Adrenal gland (tissue), 12 donors: ENCODE data around the gene KCNK15. TPM values are rescaled to one million over a fixed set of nuclear protein-coding genes. Genes with fewer than 3 reads are reported as not detected.

ENCODE experiments used
- DNase-seq, 7 donors: peaks; one replicate each; pipeline ENCODE4 v3.0.0-alpha.2; 2019 to 2020
- H3K27ac ChIP-seq, 5 donors: fragments of 200-600 bp; sonication (generic) in 4 of 5; 1 replicate in 3 of 5; 2 replicates in 2 of 5; pipeline versions ENCODE4 v1.5.1 to v1.8.0; 2016 to 2020; ENCODE audit warnings: mild to moderate bottlenecking in 1 of 5
- H3K27me3 ChIP-seq: fragments of 200-600 bp; 2 replicates; pipeline ENCODE4 v1.8.0; 2021
- H3K36me3 ChIP-seq, 2 donors: fragments of 200-600 bp; replicated peaks in 1 of 2; 1 replicate in 1 of 2; 2 replicates in 1 of 2; pipeline versions ENCODE4 v1.5.1 to v1.8.0; 2018 to 2022
- H3K4me1 ChIP-seq, 2 donors: fragments of 200-600 bp; replicated peaks in 1 of 2; 1 replicate in 1 of 2; 2 replicates in 1 of 2; pipeline versions ENCODE4 v1.5.1 to v1.8.0; 2018 to 2021
- H3K4me3 ChIP-seq, 4 donors: fragments of 200-600 bp; sonication (generic) in 3 of 4; one replicate each; pipeline ENCODE4 v1.5.1; 2016 to 2018
- H3K9me3 ChIP-seq, 3 donors: fragments of 200-600 bp; sonication (generic) in 1 of 3; replicated peaks in 1 of 3; 1 replicate in 2 of 3; 2 replicates in 1 of 3; pipeline versions ENCODE4 v1.5.1 to v1.8.0; 2016 to 2021
- CTCF ChIP-seq, 6 experiments: fragments of 450-650 bp in 4 of 6; fragments of 200-600 bp in 2 of 6; sonication (generic) in 1 of 6; IDR thresholded peaks; 1 replicate in 5 of 6; 2 replicates in 1 of 6; pipeline versions ENCODE4 v1.5.1 to v1.8.0; 2016 to 2021; ENCODE audit warnings: antibody characterized with exemption in 6 of 6, mild to moderate bottlenecking in 2 of 6, moderate library complexity in 1 of 6
- POLR2A ChIP-seq, 2 donors: fragments of 450-650 bp; IDR thresholded peaks; one replicate each; pipeline ENCODE4 v1.6.1; 2017; ENCODE audit warnings: antibody characterized with exemption in 2 of 2, mild to moderate bottlenecking in 2 of 2, moderate library complexity in 1 of 2
- WGBS, 4 donors: extraction: QIAGEN DNeasy Blood & Tissue Kit in 2 of 4; methylation state at CpG; one replicate each; pipeline versions ENCODE4 v1.1.5 to v1.1.7; 2013 to 2017; 5-methylcytosine and 5-hydroxymethylcytosine counted together
- intact Hi-C, 2 donors: fragments of 100-400 bp; cut with DNase I; formaldehyde crosslinking; loops; one replicate each; pipeline versions ENCODE4 v1.14.1 to v1.15.0; 2022 to 2023
- polyA plus RNA-seq, 3 donors: library from polyadenylated mRNA; stranded (reverse); fragments of 200-250 nt in 2 of 3; fragments of 350-450 nt in 1 of 3; fragmentation: Illumina TruSeq in 1 of 3; extraction: RNeasy Lipid Tissue Mini Kit (QIAGEN cat#74804) in 1 of 3; gene quantifications; one replicate each; pipeline ENCODE4 v1.2.3, GENCODE V29; 2013 to 2014
- total RNA-seq, 9 donors: library from RNA; depleted of rRNA in 4 of 9; stranded (reverse); fragments of >200 nt in 4 of 9; fragments of 120-200 nt in 1 of 9; fragmentation: NEBNext Ultra II Directional in 1 of 9; extraction: Animal tissue kit (Norgen Biotek cat#: 25700) in 1 of 9; gene quantifications; one replicate each; pipeline versions ENCODE4 v1.1.0 to v1.2.4, GENCODE V29; 2013 to 2023
- donor health status: healthy with polysubstance abuse.
- donor health status: Bipolar disorder and iron deficiency.
- donor health status: DM: yes; HTN: yes; CAD: no.
- donor health status: DM: no; HTN: no; CAD: no.
- donor health status: DM: no; HTN: no; CAD: no.
- donor health status: DM: yes; HTN: yes; CAD: no.

The KCNK15 gene
- total and polyA plus RNA-seq, 12 donors, result 0.42 to 11.0 (median 1.4) TPM

GRCh38 chr20:44756956-44757355, 11.3 kb downstream of the KCNK15 start:
- intact Hi-C loops, result no loop called here
- Histone ChIP-seq H3K9me3 (no peaks in the 10 kb centered on the region), H3K4me1 (no peaks in the 10 kb centered on the region), H3K4me3 (no peak overlapping the region), H3K27ac (no peak overlapping the region), H3K27me3 (no peaks in the 10 kb centered on the region), H3K36me3 (no peaks in the 10 kb centered on the region)
- DNase-seq, result no peak
- TF ChIP-seq POLR2A (IDR thresholded peaks at IDR 0.05), result no peak
- no peak for TF ChIP-seq CTCF (IDR thresholded peaks at IDR 0.05)
- 93 to 100% (median 96%) methylated on average over 3 to 5 of the region's 5 CpGs for WGBS, 4 donors

- Histone ChIP-seq H3K4me1 (no peaks in the 10 kb centered on the region), H3K27me3 (no peaks in the 10 kb centered on the region), H3K27ac (no peak overlapping the region), H3K36me3 (no peaks in the 10 kb centered on the region), H3K9me3 (no peaks in the 10 kb centered on the region), H3K4me3 (no peak overlapping the region)
- no peak for DNase-seq
- TF ChIP-seq POLR2A (IDR thresholded peaks at IDR 0.05) (no peak), CTCF (IDR thresholded peaks at IDR 0.05) (no peak)
- intact Hi-C loops, result no loop called here
- 58 to 64% (median 58%) methylated on average over 7 to 10 of the region's 10 CpGs for WGBS, 4 donors
Measured at GRCh38 chr20:44758247-44759101, 12.8 kb downstream of the KCNK15 start.

GRCh38 chr20:44759595-44759994, 13.9 kb downstream of the KCNK15 start:
- Histone ChIP-seq H3K27me3 (no peaks in the 10 kb centered on the region), H3K9me3 (no peaks in the 10 kb centered on the region), H3K4me1 (no peaks in the 10 kb centered on the region), H3K36me3 (no peaks in the 10 kb centered on the region), H3K27ac (no peak overlapping the region), H3K4me3 (no peak overlapping the region)
- TF ChIP-seq CTCF (IDR thresholded peaks at IDR 0.05) (no peak), POLR2A (IDR thresholded peaks at IDR 0.05) (no peak)
- intact Hi-C loops, result no loop called here
- DNase-seq, result no peak
- 75 to 95% (median 88%) methylated on average over 1 of the region's 1 CpG for WGBS, 4 donors

- Histone ChIP-seq H3K4me1 (no peaks in the 10 kb centered on the region), H3K4me3 (no peak overlapping the region), H3K27me3 (no peaks in the 10 kb centered on the region), H3K27ac (peak overlapping the region in 1 of 5 donors; percentile 8), H3K36me3 (no peaks in the 10 kb centered on the region), H3K9me3 (no peaks in the 10 kb centered on the region)
- intact Hi-C loops, result no loop called here
- DNase-seq, result no peak
- 52 to 63% (median 57%) methylated on average over 3 of the region's 3 CpGs for WGBS, 4 donors
- TF ChIP-seq CTCF (IDR thresholded peaks at IDR 0.05) (no peak), POLR2A (IDR thresholded peaks at IDR 0.05) (no peak)
Measured at GRCh38 chr20:44761423-44761822, 15.8 kb downstream of the KCNK15 start.
